GM21447 (cell line): Measurements from ENCODE around the gene TJP3.

Experiments used
- ATAC-seq: cut with Tn5 transposase; IDR thresholded peaks from one replicate; pipeline ENCODE4 v1.9.1; 2021; ENCODE audit not compliant: unreplicated experiment

TJP3 gene

DNA sequence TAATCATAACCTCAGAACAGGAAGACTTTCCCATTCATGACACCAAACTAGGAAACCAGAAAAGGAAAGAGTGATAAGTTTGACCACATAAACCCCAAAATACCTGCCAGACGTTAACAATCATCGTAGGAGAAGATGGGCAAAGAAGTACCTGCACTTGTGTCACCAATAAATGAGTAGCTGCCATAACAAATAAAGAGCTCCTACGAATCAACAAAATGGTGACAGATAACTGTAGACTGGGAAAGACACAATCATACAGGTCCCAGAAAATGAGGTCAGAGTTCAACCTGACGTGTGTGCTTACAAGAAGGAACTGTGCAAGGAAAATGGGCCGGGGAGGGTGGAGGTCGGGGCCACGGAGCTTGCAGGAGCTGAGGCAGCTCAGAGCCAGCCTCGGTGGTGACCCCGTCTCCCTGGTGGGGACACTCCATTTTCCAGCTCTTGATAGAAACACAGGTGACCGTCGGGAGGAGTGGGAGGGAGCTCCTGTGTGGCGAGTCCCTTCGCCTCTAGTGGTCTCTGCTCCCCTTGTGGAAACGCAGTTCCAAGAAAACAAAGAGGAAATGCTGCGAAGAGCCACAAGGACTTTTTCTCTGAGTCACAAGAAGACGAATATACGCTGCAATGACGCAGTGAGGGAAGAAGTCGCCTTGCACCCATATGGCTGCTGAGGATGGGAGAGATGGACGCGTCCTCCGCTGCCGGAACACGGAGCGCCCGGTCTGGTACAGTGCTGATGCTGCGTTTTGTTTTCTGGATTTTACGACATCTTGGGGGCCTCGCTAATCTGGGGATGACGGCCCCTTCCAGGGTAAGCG lies 17.4 kb upstream of the TJP3 start:
- ATAC-seq, result no peak

DNA sequence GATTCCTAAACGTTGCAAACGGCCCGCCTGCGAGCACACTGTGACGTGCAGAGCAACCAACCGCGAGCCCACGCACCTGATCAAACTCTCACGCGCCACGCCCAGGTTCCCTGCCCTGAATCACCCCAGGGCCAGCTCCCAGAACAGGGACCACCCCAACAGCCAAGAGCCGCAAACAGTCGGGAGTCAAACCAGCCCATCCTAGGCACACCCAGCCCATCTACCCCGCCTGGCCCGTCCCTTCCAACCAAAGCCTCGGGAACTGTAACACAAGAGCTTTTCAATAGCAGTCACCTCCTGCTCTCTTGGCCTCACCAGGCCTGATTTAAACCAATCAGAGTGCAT lies 16.8 kb upstream of the TJP3 start:
- no peak for ATAC-seq

DNA sequence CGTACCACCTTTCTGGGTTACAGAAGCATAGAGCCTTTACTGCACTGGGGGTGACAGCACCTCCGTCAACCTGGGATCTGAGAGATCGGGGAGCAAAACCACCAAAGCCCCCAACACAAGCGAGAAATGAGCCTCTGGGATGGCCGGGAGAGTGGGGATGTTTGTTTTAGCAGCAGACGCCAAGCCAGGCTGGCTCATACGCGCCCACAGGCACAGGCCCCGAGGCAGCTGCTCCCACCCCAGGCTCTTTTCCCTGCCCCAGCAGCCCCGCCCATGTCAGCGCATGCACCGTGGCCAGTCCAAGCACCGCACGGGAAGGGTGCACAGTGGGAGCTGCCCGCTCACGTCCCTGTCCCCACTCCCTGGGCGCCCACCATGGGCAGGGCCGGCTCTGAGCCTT lies 16.5 kb upstream of the TJP3 start:
- ATAC-seq, result no peak

DNA sequence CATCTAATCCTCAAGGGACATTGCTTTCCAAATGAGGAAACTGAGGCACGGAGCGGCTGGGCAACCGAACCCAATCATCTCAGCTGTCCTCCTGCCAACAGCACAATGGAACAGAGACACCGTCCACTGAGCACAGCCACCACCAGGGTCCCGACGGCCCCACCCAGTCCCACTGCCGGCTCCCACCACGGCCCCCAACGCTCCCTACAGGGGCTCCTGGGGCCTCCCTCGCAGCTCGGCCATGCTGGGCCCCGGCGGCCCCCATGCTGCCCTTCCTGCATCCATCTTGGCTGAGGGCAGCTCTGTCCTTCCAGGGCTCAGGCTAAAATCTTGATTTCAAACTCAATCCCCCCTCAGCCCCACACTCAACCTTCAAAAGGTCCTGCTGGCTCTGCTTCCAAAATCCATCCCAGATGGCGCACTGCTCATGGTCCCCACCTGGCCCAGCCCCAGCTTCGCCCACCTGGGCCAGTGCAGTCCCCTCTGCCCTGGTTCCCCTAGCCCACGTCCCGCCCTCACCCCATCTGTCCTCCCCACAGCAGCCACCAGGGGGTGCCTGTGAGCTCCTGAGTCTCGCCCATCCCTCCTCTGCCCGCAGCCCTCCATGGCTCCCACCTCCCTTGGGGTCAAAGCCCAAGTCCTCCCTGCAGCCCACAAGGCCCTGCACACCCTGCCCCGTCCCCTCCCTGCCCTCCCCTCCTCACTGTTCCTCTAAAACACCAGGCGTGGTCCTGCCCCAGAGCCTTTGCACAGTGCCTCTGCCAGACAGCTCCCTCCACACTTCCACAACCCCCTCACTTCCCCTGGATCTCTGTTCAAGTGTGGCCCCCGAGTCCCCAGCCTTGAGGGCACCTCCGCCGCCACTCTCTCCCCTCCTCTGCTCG lies 15.8 kb upstream of the TJP3 start:
- no peak for ATAC-seq

DNA sequence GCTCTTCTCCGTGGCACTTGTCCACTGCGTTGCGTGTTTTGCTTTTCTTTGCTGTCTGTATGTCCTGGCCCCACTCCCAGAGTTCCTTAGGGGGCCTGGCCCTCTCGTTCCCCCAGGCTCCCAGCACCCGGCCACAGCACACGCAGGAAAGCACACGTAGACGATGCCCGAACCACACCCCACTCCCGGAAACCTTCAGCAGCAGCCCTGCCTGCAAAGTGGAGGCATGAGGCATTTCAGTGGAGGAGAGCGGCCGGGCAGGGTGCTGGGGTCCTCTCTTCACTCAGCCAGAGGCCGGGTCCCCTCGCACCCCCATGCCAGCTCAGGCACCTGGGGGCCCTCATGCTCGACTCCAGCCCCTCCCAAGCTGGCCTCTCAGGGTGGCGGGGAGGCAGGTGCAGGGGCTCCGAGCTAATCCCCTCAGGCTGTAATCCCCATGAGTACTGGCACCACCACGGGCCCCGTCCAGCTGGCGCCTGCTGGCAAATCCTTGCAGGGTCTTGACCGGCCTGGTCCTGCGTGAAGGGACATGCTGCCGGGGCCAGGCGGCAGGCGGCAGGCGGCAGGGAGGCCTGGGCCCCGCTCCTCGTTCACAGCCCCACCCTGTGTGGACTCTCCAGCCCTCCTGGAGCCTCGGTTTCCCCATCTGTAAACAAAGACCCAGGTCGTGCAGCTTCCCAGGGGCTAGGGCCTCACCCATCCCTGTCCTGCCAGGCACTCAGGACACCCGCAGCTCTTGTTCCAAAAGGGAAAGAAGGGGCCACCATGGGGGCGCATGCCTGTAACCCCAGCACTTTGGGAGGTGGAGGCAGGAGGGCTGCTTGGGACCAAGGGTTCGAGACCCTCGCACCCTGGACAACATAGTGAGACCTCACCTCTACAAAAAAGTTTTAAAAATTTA lies 14.9 kb upstream of the TJP3 start:
- no peak for ATAC-seq

DNA sequence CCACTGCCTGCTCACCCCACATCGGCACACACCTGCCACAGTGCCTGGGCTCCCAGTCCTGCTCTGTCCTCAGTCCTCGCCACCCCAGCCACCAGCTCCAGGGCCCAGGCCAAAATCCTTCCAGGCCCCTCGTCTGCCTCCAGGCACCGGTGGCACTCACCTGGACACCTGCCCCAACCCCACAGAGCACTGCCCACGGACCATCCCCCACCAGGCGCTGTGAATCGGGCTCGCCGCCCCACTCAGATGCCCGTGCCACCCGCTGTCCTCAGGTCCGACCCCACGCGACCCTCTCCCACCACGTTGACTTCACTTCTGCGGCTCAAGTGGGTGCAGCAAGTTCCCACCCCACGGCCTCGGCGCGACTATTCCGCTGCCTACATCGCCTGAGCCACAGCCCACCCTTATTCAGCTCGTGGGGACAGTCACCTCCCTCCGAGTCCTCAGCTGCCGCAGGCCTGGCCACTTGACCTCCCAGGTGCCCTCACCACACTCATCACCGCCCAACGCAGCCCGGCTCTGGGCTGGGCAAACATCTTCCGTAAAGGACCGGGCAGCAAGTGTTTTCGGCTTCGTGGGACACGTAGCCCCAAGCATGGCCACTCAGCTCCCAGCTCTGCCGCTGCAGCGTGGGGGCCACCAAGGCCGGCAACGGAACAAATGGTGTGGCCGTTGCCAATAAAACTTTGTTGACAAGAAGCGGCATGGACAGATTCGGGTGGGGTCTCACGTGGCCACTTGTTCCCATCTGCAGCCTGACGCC lies 13.6 kb upstream of the TJP3 start:
- no peak for ATAC-seq

DNA sequence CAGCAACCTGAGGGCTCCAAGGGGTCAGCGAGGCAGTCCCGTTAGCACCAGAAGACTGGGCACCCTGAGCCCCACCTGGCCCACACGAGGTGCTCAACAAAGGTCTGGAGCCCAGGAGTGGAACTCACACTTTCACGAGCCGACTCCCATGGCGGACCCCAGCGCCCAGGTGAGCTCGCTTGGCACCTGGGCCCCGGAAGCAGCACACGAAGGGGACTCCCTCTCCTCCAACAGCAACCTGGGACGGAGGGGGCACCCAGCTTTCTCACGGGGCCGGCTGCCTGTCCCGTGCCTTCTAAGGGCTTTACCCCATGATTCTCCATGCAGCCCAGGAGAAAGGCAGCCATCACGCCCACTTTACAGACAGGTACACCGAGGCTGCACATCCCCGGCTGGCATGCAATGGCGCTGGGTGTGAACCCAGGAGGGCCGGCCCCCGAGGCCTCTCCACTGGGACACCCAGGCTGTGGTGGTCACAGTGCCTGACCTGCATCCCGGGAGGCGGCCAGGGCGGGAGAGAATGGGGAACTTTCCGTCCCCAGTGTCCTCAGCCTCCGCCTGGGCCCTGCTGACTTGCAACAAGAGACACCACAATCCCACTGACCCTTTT lies 13.0 kb upstream of the TJP3 start:
- no peak for ATAC-seq

DNA sequence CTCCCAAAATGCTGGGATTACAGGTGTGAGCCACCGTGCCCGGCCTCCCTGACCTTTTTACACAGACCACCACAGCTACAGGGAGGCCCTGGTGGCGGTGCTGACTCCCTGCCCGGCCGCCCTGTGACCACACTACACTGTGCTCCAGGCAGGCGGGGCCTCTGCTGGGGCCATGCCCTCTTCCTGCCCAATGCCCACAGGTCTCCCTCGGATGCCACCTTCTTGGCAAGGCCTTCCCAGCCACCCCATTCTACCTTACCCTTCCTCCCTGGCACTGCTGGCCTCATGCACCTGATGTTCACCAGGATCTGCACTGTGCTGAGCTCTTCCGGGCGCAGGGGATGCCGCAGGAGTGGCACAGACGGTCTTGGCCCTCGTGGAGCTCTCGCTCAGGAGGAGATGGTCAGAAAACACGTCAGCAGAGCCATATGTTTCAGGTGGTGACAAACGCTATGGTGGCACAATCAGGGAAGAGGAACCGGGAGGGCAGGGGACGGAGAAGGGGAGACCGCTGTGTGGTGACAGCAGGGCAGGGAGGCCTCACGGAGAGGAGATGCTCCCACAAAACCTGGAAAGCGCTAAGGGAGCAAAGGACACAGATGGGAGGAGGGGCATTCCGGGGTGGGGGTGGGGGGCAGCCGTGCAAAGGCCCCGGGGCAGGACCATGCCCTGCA lies 12.1 kb upstream of the TJP3 start:
- ATAC-seq, result no peak

DNA sequence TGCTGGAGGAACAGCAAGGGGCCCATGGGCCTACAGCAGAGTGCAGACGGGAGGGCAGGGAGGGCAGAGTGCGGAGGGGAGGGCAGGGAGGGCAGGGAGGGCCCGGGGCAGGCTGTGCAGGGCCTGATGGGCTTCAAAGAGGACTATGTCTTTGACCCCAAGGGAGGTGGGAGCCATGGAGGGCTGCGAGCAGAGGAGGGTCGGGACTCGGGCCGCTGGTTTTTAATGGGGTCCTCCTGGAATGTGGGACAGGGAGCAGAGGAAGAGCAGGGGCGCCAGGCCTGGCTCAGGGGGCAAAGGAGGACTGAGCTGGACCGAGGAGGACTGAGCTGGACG lies 11.6 kb upstream of the TJP3 start:
- no peak for ATAC-seq

DNA sequence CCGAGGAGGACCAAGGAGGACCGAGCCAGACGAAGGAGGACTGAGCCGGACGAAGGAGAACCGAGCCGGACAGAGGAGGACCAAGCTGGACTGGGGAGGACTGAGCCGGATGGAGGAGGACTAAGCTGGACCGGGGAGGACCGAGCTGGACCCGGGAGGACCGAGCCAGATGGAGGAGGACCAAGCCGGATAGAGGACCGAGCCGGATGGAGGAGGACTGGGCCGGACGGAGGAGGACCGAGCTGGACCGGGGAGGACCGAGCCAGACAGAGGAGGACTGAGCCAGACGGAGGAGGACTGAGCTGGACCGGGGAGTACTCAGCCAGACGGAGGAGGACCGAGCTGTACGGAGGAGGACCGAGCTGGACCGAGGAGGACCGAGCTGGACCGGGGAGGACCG lies 11.1 kb upstream of the TJP3 start:
- no peak for ATAC-seq

DNA sequence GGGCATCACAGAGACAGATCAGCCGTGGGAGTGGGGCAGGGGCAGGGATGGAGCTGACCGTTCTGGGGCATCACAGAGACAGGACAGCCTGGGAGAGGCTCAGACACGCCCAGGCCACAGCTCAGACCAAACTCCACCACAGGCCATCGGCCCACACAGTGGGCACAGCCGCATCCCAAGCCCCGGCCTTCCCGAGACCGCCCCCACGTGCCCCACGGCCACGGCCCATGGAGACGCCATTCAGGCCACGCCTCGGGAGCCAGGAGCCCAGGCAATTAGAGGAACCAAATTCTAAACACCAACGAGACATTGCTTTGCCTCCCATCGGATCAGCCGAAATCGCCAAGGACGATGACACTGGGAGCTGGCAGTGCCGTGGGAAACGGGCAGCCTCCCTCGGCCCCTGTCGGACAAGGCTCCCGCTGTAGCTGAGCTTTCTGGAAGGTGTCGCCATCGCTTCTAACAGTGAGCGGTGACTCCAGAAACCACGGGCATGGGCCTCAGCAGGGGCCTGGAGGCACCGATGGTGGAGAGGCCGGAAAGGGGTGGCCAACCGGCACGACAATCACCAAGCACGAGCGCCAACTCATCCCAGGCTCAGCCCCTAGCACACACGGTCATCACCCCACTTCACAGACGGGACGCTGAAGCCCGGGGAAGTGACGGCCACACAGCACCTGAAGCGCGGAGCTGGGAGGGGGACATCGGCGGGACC lies 10.4 kb upstream of the TJP3 start:
- ATAC-seq, result no peak

DNA sequence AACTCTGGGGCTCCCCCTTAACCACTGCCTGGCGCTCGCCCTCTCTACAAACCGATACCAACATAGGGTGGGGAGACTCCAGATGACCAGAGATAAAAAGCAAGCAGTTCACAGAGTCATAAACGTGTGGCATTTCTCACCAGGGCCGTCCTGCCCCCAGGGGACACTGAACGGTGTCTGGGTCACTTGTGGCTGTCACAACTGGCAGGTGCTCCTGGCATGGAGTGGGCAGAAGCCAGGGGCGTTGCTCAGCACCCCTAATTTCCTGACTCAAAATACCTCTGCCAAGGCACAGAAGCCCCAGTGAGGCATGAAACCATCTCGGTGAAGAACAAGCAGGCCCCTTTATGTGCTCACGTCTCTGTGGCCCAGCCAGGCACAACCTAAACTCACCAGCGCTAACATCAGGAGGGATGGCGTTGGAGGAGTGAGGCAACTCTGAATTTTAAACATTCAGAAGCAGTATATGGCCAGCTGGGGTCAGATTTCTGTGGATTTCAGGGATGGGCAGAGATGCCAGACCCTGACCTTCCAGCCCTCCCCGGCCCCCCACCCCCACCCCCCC lies 9.7 kb upstream of the TJP3 start:
- no peak for ATAC-seq

DNA sequence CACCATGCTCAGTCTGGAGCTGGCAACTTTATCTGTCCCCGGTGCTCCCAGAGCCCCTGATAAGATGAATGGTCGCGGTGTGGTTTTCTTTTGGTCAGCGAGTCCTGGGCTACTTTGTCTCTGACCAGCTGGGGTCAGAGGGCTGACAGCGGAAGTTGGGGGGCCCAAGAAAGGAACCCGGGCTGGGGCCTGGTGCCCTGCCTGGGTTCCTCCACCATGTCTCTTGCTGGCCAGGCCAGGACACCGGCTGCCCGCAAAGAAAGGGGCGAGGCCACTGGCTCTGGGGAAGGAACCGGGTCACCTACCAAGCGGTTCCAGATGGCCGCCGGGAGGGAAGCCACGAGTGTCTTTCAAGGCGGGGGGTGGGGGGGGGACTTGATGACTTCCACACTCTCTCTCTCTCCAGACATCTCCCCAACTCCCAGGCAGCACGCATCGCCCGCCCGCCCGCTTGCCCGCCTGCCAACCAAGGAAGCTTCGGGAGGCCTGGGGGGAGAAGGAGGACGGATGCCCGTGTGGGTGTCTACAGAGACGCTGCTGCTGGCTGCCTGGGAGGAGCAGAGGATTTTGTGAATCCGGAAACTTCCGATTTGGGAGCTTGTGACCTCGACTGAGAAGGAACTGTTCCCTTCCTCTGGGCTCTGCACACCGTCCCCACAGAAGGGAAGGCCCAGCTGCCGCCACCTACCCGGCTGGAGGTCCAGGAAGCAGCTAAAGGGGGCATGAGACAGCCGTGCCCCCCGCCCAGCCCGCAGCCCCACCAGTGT lies 9.0 kb upstream of the TJP3 start:
- ATAC-seq, result no peak

DNA sequence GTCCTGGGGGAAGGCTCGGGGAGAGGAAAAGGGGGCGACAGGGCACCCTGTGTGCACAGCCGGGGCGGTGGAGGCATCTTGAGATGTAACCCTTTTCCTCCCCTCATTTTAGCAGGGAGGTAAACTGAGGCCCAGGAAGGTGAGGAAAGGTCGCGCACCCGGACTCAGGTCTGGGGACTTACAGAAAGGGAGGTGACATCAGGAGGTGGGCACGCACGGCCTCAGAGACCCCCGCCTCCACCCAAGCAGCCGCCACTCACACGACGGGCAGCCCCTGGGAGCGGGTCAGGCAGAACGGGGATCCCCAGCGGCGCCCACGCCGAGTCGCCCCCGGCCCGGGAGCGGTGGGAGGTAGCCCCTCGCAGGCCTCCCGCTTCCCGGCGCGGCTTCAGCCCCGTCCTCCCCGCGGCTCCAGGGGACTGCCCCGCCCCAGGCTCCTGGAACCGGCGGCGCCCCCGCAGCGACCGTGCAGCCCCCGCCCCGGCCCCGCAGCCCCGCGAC lies 8.4 kb upstream of the TJP3 start:
- ATAC-seq, result no peak

DNA sequence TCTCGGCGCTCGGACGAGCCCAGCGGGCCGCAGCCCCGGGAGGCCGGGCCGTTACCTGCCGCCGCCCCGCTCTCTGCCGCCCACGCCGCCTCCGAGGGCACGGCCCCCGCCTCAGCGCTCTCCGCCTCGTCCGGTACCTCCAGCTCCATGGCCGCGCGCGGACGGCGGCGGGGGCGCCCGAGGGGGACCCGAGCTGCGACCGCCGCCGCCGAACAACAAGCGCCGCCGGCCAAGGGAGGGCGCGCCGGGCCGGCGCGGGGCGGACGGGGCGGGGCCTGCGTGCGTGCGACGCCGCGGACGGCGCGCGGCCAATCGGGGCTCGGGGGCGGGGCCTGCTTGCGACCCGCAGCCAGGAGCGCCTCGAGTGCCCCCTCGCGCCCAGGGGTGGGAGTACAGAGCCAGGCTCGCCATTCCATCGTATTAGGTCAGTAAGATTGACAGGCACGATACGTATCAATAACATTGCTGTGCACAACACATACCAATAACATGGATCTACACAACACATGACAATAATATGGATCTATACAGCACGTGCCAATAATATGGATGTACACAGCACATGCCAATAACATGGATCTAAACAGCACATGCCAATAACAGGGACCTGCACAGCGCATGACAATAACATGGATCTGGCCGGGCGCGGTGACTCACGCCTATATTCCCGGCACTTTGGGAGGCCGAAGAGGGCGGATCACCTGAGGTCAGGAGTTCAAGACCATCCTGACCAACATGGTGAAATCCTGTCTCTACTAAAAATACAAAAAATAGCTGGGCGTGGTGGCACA lies 7.7 kb upstream of the TJP3 start, which contains the start of gene PIP5K1C:
PIP5K1C (minus strand) TSS at position 227 of the 791 bp plus-strand sequence; CDS start at position 149, 78 bp downstream.
- ATAC-seq, result peak; percentile 56

DNA sequence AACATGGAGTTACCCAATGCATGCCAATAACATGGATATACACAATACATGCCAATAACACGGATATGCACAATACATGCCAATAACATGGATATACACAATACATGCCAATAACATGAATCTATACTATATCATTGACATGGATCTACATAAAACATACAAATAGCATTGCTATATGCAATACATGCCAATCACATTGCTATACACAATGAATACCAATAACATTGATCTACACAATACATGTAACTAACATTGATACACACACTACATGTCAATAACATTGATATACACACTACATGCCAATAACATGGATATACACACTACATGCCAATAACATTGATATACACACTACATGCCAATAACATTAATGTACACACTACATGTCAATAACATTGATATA lies 7.0 kb upstream of the TJP3 start:
- no peak for ATAC-seq

DNA sequence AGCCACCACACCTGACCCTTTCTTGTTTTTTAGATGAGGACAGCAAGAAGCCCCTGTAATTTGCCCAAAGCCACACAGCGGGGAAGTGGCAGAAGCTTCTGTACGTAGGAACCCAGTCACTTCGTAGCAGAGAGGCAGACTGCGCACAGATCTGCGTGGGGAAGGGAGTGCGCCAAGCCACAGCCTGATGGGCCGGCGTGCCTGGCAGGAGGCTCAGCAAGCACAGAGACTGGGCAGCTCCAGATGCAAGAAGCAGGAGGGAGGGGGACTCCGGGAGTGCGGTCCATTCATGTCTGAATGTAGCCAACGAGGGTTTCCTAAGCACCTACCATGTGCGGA lies 347 bp upstream of the TJP3 start:
- ATAC-seq, result no peak
